Stimulated activated CD8-positive, alpha-beta memory T cell treated with anti-CD3 and anti-CD28 coated beads, Interleukin-15, amount 100 ng/mL, for 4 hours (primary cell): ENCODE results near the gene AFAP1.
A peak's percentile ranks its signal among the peaks of the same experiment; 100 is the strongest.

ENCODE experiments used
- DNase-seq, 2 donors: peaks; one replicate each; pipeline ENCODE4 v3.0.0-alpha.2; 2020; ENCODE audit warnings: low read depth in 2 of 2

AFAP1 gene

GRCh38 chr4:7893539-7893938, 46.1 kb downstream of the AFAP1 start:
- DNase-seq: no peak

DNA sequence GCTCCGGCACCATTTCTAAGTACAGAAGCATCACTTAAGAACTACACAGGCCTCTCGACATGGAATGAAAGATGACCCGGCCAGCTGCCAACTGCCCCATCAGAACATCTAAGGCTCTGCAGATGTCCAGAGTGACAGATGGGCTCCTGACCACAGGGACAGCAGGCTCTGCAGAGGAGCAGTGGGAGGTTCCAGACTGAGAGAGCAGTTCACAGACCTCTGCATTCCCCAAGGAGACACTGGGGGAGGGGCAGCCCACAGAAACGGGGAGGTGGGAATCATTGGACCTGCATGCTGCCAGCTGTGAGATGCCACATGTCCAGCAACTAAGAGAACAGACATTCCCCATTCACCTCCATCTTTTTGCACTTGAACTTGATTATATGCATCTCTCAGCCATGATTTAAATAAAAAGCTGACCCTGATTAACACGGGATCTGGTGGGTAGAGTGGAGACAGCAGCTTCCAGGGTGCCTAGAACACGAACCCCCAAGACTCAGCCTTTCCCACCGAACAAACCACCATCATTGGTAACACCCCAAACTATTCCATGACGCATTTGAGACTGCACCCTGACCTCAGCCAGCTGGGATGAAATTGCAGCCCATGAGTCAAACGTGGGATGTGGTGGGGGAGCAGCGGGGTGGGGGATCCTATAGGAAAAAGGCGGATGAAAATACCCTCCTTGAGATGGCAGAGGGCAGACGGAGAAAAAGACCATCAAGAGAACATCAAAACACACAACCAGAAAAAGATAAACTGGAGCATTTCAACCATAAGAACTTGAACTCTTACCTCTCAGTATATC, 47.2 kb downstream of the AFAP1 start:
- DNase-seq: no peak

DNA sequence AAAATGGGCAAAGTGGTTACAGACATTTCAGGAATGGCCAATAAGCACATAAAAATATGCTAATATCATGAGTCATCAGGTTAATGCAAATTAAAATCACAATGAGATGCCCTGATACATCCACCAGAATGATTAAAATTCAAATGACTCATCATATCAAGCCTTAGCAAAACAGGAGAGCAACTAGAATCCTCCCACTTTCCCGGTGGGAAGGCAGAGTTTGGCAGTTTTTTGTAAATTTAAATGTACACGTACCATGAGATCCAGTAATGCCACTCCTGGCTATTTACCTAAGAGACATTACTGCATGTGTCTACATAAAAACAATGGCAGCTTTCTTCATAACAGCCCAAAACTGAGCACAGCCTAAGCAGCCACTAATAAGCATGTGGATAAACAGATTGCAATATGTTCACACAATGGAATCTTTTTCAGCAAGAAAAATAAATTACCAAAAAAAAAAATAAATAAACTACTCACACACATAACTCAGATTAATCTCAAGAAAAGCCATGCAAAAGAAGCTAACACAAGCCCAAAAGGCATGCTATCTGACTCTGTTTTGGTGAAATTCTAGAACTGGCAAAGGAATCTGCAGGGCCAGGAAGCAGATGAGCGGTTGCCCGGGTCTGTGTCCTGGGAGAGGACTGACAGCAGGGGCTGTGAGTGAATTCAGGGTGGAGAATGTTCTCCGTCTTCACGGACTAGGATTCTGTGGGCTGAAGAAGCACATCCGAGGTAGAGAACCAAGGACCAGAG, 48.8 kb downstream of the AFAP1 start:
- DNase-seq: no peak

- DNase-seq: no peak
Measured at GRCh38 chr4:7887436-7887835, 52.2 kb downstream of the AFAP1 start.

GRCh38 chr4:7886007-7886973, 53.4 kb downstream of the AFAP1 start:
- DNase-seq: no peak

- DNase-seq: no peak
Measured at GRCh38 chr4:7885216-7886006, 54.2 kb downstream of the AFAP1 start.

- DNase-seq: no peak
Measured at GRCh38 chr4:7880683-7881082, 59.0 kb downstream of the AFAP1 start.

GRCh38 chr4:7879127-7879526, 60.5 kb downstream of the AFAP1 start:
- no peak for DNase-seq

GRCh38 chr4:7878323-7878722, 61.3 kb downstream of the AFAP1 start:
- DNase-seq: no peak

DNA sequence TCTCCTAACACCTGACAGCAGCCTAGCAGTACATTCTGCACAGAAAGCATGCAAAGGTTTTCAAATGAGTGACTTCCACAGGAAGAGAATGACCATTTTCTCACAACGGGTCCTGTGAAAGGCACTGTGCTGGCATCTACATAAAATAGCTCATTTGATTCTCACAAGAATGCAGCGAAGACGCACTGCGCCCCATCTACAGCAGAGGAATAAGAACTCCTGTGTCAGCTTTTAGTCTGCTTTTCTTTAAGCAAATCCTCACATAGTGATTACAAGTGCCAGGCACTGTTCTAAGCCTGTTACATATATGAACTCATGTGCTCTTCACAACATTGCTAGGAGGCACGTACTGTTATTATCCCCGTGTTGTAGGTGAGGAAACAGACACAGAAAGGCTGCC, 62.5 kb downstream of the AFAP1 start:
- no peak for DNase-seq

DNA sequence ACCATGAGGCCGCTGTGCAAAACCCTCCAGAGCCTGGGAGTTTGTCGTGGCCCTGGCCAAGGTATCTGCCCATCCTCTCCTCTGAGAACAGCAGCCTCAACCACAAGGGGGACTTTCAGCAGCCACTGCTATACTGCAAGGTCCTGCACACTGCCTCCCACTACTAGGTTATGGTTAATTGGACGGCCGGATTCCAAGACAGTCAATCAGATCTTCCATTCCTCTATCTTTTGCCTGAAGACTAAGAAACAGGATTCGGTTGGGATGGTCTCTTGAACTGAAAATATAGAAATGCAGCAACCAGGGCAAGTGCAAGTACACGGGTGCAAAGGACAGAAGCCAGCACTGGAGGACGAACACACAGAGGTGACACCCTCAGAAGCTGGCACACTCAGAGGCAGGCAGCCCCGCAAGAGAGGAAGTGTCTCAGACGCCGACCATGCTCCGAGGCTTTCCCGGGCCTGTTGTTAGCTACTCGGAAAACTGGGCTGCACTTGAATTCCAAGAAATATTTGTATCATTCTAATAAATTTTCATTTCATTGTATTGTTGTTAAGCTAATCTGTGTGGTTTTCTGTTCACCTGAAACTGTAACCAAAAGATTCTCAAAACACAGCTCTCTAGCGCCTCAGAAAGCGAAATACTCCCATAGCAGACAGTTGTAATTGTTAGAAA, 63.3 kb downstream of the AFAP1 start:
- DNase-seq: peak; percentile 25 to 37

- DNase-seq: no peak
Measured at GRCh38 chr4:7874838-7875237, 64.8 kb downstream of the AFAP1 start.

DNA sequence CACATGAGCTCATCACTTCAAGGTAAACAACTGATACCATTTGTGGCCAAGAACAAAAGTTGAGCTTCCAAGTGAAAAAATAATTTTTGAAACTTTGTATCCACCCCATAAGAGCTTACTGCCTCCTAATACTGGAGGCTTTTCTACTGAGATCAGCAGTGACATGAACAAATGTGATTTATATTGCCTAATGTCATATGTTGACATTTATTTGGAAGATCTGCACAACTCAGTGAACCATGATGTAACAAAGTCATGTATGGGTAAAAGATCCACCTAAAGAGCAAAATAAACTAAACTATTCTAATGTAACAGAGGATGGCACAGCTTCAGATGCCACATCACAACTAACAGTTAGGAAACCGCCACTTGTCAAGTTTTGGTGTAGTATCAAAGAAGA, 65.8 kb downstream of the AFAP1 start:
- DNase-seq: no peak

DNA sequence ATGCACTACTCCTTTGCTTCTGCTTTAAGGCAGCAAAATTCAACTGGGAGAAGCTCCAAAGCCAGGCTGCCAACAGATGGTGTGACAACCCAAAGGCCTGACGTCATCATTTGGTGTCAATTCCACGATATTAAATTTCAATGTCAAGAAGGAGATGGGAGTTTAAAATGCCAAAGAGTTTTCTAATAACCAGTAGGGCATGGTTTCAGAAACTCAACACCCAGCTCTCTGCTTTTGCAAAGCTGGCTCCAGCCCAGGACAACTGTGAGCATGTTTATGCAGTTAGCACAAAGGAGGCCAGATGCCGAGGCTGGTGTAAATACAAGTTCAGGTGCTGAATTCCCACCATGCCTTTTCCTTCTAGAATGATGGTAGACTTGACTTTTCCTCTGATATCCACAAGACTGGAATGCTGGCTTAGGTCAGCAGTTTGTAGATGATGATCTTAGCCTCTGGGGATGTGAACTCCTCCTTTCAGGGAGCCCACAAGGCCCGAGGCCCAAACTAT, 67.3 kb downstream of the AFAP1 start:
- DNase-seq: no peak

DNA sequence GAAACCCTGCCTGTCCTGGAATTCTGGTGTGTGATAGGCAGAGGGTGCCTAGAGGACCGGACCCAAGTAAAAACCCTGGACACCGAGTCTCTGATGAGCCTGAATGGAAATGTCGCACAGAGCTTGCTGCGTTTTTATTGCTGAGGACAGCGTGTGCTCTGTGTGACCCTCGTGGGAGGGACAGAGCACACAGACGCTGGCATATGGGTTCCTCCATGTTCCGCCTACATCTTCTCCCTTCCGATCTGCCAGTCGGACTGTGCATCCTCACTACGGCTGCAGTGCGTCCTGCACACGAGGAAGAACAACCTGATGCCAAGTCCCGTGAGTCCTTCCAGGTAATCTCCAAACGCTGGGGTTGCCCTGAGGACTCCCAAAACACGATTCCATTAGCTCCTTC, 68.3 kb downstream of the AFAP1 start:
- no peak for DNase-seq

- DNase-seq: no peak
Measured at GRCh38 chr4:7868892-7869471, 70.7 kb downstream of the AFAP1 start.

- no peak for DNase-seq
Measured at GRCh38 chr4:7868436-7868775, 71.3 kb downstream of the AFAP1 start.

- no peak for DNase-seq
Measured at GRCh38 chr4:7867701-7868435, 71.8 kb downstream of the AFAP1 start.

DNA sequence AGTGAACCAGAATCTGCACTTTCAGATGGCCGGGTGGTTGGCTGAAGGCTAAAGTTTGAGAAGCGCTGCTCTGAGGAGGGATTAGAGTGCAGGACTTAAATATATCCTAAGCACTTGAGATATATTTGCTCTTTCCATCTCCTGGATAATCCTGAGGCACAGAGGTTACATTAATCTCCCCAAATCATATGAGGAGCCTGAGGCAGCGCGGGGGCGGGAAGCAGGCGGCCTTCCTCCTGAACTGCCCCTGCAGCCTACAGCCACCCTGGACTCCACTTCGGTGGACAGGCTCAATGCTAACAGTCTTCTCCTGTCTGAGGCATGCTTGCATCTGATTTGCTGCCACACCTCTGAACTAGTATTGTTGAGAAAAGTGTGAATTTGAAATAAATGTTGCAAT, 72.5 kb downstream of the AFAP1 start:
- no peak for DNase-seq

GRCh38 chr4:7865533-7865932, 74.1 kb downstream of the AFAP1 start:
- DNase-seq: no peak
